ENCODE data around the gene PSMA5.
"Not testable (repeated sequence)": the region's sequence is repeated elsewhere in the genome, so short reads cannot be mapped to it uniquely, and the experiment has no call there.

The PSMA5 gene

GRCh38 chr1:109432336-109432735 lies 6.1 kb upstream of the PSMA5 start:
- no peak for DNase-seq (ENCODE audit: low read depth)

GRCh38 chr1:109427171-109427467 lies 871 bp upstream of the PSMA5 start:
- DNase-seq (ENCODE audit: low read depth), result no peak

GRCh38 chr1:109425391-109426280 lies 612 bp downstream of the PSMA5 start:
- DNase-seq (ENCODE audit: low read depth), result peak; percentile 37

- DNase-seq (ENCODE audit: low read depth), result no peak
Observed at GRCh38 chr1:109423498-109423897, 2.8 kb downstream of the PSMA5 start.

GRCh38 chr1:109412551-109412950 lies 13.7 kb downstream of the PSMA5 start:
- no peak for DNase-seq (ENCODE audit: low read depth)

- DNase-seq (ENCODE audit: low read depth), result no peak
Observed at GRCh38 chr1:109404838-109405237, 21.4 kb downstream of the PSMA5 start.

GRCh38 chr1:109402025-109402424 lies 24.2 kb downstream of the PSMA5 start:
- DNase-seq (ENCODE audit: low read depth), result no peak

- DNase-seq (ENCODE audit: low read depth), result no peak
Observed at GRCh38 chr1:109400035-109400655, 26.1 kb downstream of the PSMA5 start.

- DNase-seq (ENCODE audit: low read depth), result no peak
Observed at GRCh38 chr1:109399326-109399957, 26.8 kb downstream of the PSMA5 start.

GRCh38 chr1:109398343-109399225 lies 27.7 kb downstream of the PSMA5 start:
- no peak for DNase-seq (ENCODE audit: low read depth)

- DNase-seq (ENCODE audit: low read depth), result peak; percentile 7
Observed at GRCh38 chr1:109397581-109398342, 28.5 kb downstream of the PSMA5 start, which contains the start of gene SORT1. TSS of gene SORT1 (minus strand) at chr1:109397918. CDS start at chr1:109397892, 26 bp downstream.

- DNase-seq (ENCODE audit: low read depth), result no peak
Observed at GRCh38 chr1:109396871-109397580, 29.2 kb downstream of the PSMA5 start.

GRCh38 chr1:109396513-109396839 lies 29.8 kb downstream of the PSMA5 start:
- DNase-seq (ENCODE audit: low read depth), result no peak

GRCh38 chr1:109395602-109396512 lies 30.4 kb downstream of the PSMA5 start:
- DNase-seq (ENCODE audit: low read depth), result no peak

- not testable (repeated sequence) for DNase-seq (ENCODE audit: low read depth)
Observed at GRCh38 chr1:109395282-109395599, 31.0 kb downstream of the PSMA5 start.

GRCh38 chr1:109394591-109395281 lies 31.5 kb downstream of the PSMA5 start:
- no peak for DNase-seq (ENCODE audit: low read depth)

GRCh38 chr1:109393617-109394233 lies 32.5 kb downstream of the PSMA5 start:
- no peak for DNase-seq (ENCODE audit: low read depth)

GRCh38 chr1:109392788-109393616 lies 33.2 kb downstream of the PSMA5 start:
- no peak for DNase-seq (ENCODE audit: low read depth)
